HCT116 (cell line): Measurements from ENCODE around the gene SLC41A3. TPM values are rescaled to one million over a fixed set of nuclear protein-coding genes. Genes with fewer than 3 reads are reported as not detected.

Experiments
- ATAC-seq: fragments of 200-7000 bp; cut with Tn5 transposase; 2 replicates; pipeline ENCODE4 v1.9.1; 2020; ENCODE audit warnings: mild to moderate bottlenecking, moderate library complexity
- BruUV-seq: library from RNA; stranded (reverse); fragments of 400-500 nt; replicated peaks from 2 replicates; lab custom pipeline; 2021; lab: Mats Ljungman, UMichigan
- CTCF ChIA-PET: fragments of 300-600 bp; sonication (Branson Sonifier 250); formaldehyde crosslinking; loops from one replicate; lab custom pipeline; 2021; ENCODE audit warnings: antibody characterized with exemption; lab: Charles Lee
- POLR2A ChIA-PET: fragments of 300-600, 350-600 bp; sonication (Branson Sonifier 250); formaldehyde crosslinking; loops from one replicate; lab custom pipeline; 2021; ENCODE audit warnings: antibody characterized with exemption; lab: Charles Lee
- RAD21 ChIA-PET, 2 experiments: fragments of 300-600 bp; sonication (Branson Sonifier 250); formaldehyde crosslinking; loops; one replicate each; lab custom pipeline; 2023; ENCODE audit warnings: low total read pairs in 2 of 2; ENCODE audit not compliant: uncharacterized antibody in 2 of 2, unreplicated experiment in 2 of 2, low non-redundant PET in 1 of 2; lab: Charles Lee
- DNase-seq: peaks from one replicate; pipeline ENCODE4 v3.0.0-alpha.2; 2010; ENCODE audit warnings: low read depth, low spot score
- H2AFZ ChIP-seq: fragments of 200-600 bp; shearing (Covaris generic), sonication (generic); 2 replicates; pipeline ENCODE4 v1.6.1; 2017; ENCODE audit warnings: low read depth, mixed run types, mixed read lengths, antibody characterized with exemption, low read length; ENCODE audit not compliant: poor library complexity, severe bottlenecking
- H3K27ac ChIP-seq: 2 replicates; pipeline ENCODE4 v1.5.1; 2012; ENCODE audit warnings: low read depth, low read length
- H3K27me3 ChIP-seq: fragments of 200-600 bp; sonication (generic); 2 replicates; pipeline ENCODE4 v1.6.1; 2016; ENCODE audit warnings: mixed run types, low read length, mixed read lengths; ENCODE audit not compliant: insufficient read depth
- H3K36me3 ChIP-seq, 2 experiments: fragments of 200-500 bp in 1 of 2; fragments of 200-600 bp in 1 of 2; sonication (Bioruptor generic) in 1 of 2; sonication (generic) in 1 of 2; 2 replicates each; pipeline versions ENCODE4 v1.5.1 to v1.6.1; 2014 to 2016; ENCODE audit warnings: low read length in 2 of 2, inconsistent platforms in 1 of 2, mixed read lengths in 1 of 2, mixed run types in 1 of 2; ENCODE audit not compliant: insufficient read depth in 2 of 2, control insufficient read depth in 1 of 2
- H3K4me1 ChIP-seq, 2 experiments: fragments of 200-600 bp in 1 of 2; sonication (generic) in 1 of 2; 2 replicates each; pipeline versions ENCODE4 v1.5.1 to v1.6.1; 2012 to 2017; ENCODE audit warnings: low read length in 2 of 2, inconsistent platforms in 1 of 2, mild to moderate bottlenecking in 1 of 2, mixed read lengths in 1 of 2, mixed run types in 1 of 2, moderate library complexity in 1 of 2; ENCODE audit not compliant: insufficient read depth in 2 of 2, control insufficient read depth in 1 of 2
- H3K4me2 ChIP-seq: fragments of 200-600 bp; sonication (generic); 2 replicates; pipeline ENCODE4 v1.6.1; 2017; ENCODE audit warnings: mixed run types, low read length, mixed read lengths
- H3K4me3 ChIP-seq, 2 experiments: fragments of 200-600 bp in 1 of 2; sonication (generic) in 1 of 2; replicated peaks in 1 of 2; 2 replicates each; pipeline ENCODE4 v1.5.1; 2011 to 2016; ENCODE audit warnings: low read length in 2 of 2, control low read depth in 1 of 2, low read depth in 1 of 2, mild to moderate bottlenecking in 1 of 2, mixed read lengths in 1 of 2, mixed run types in 1 of 2
- H3K79me2 ChIP-seq: fragments of 200-600 bp; sonication (generic); 2 replicates; pipeline ENCODE4 v1.6.1; 2017; ENCODE audit warnings: mild to moderate bottlenecking, mixed run types, low read length, moderate library complexity, mixed read lengths; ENCODE audit not compliant: insufficient read depth
- H3K9ac ChIP-seq: fragments of 200-600 bp; sonication (generic); 2 replicates; pipeline ENCODE4 v1.6.1; 2016; ENCODE audit warnings: low read length, mixed read lengths
- H3K9me2 ChIP-seq: fragments of 200-600 bp; sonication (generic), shearing (Covaris generic); 2 replicates; pipeline ENCODE4 v1.6.1; 2017; ENCODE audit warnings: mixed run types, mild to moderate bottlenecking, moderate library complexity; ENCODE audit not compliant: insufficient read depth
- H3K9me3 ChIP-seq, 2 experiments: fragments of 200-500 bp in 1 of 2; fragments of 200-600 bp in 1 of 2; sonication (Bioruptor generic) in 1 of 2; sonication (generic) in 1 of 2; 2 replicates each; pipeline ENCODE4 v1.6.1; 2014 to 2017; ENCODE audit warnings: low read length in 2 of 2, mixed read lengths in 2 of 2, inconsistent platforms in 1 of 2, low read depth in 1 of 2, mild to moderate bottlenecking in 1 of 2, mixed run types in 1 of 2, moderate library complexity in 1 of 2; ENCODE audit not compliant: control insufficient read depth in 1 of 2, insufficient read depth in 1 of 2
- H4K20me1 ChIP-seq: fragments of 200-600 bp; sonication (generic), shearing (Covaris generic); 2 replicates; pipeline ENCODE4 v1.6.1; 2017; ENCODE audit warnings: mixed run types, mild to moderate bottlenecking, moderate library complexity; ENCODE audit not compliant: insufficient read depth
- ATF3 ChIP-seq: IDR thresholded peaks from 2 replicates; pipeline ENCODE4 v1.6.1; 2012
- CTCF ChIP-seq, 3 experiments: fragments of 200-600 bp in 1 of 3; sonication (generic) in 1 of 3; IDR thresholded peaks in 2 of 3; conservative IDR thresholded peaks in 1 of 3; 2 replicates each; pipeline ENCODE4 v1.5.1; 2012 to 2017; ENCODE audit warnings: low read depth in 2 of 3, low read length in 2 of 3, antibody characterized with exemption in 1 of 3, borderline replicate concordance in 1 of 3, control low read depth in 1 of 3, mild to moderate bottlenecking in 1 of 3, mixed read lengths in 1 of 3, mixed run types in 1 of 3, moderate library complexity in 1 of 3; ENCODE audit not compliant: insufficient read depth in 1 of 3
- ELF1 ChIP-seq: IDR thresholded peaks from 2 replicates; pipeline ENCODE4 v1.6.1; 2012; ENCODE audit warnings: low read depth, borderline replicate concordance
- EZH2 ChIP-seq: fragments of 200-600 bp; sonication (generic); IDR thresholded peaks from 2 replicates; pipeline ENCODE4 v1.6.1; 2017; ENCODE audit warnings: antibody characterized with exemption, mixed run types
- EZH2phosphoT487 ChIP-seq: fragments of 200-600 bp; IDR thresholded peaks from 2 replicates; pipeline ENCODE4 v1.6.1; 2018; ENCODE audit warnings: antibody characterized with exemption, borderline replicate concordance
- MAX ChIP-seq: IDR thresholded peaks from 2 replicates; pipeline ENCODE4 v1.6.1; 2012
- POLR2AphosphoS5 ChIP-seq: IDR thresholded peaks from 2 replicates; pipeline ENCODE4 v1.6.1; 2011; ENCODE audit warnings: mild to moderate bottlenecking, low read depth, low read length, moderate library complexity
- RAD21 ChIP-seq: IDR thresholded peaks from 2 replicates; pipeline ENCODE4 v1.6.1; 2012; ENCODE audit warnings: low read depth, mild to moderate bottlenecking
- SRF ChIP-seq: IDR thresholded peaks from 2 replicates; pipeline ENCODE4 v1.6.1; 2012; ENCODE audit warnings: low read depth
- YY1 ChIP-seq: IDR thresholded peaks from 2 replicates; pipeline ENCODE4 v1.6.1; 2011; ENCODE audit warnings: low read length, low read depth, moderate library complexity, mild to moderate bottlenecking; ENCODE audit not compliant: insufficient replicate concordance; ENCODE audit errors: extremely low read depth
- ZBTB33 ChIP-seq: IDR thresholded peaks from 2 replicates; pipeline ENCODE4 v1.6.1; 2011; ENCODE audit warnings: mild to moderate bottlenecking, low read length, moderate library complexity; ENCODE audit not compliant: insufficient replicate concordance; ENCODE audit errors: extremely low read depth
- ZFX ChIP-seq: fragments of 450-650 bp; IDR thresholded peaks from 2 replicates; pipeline ENCODE4 v1.6.1; 2017
- ZNF274 ChIP-seq: fragments of 200-500 bp; sonication (Bioruptor generic); IDR thresholded peaks from 2 replicates; pipeline ENCODE4 v1.6.1; 2014; ENCODE audit warnings: mild to moderate bottlenecking, low read depth, low read length, inconsistent platforms
- intact Hi-C: fragments of 100-400 bp; cut with micrococcal nuclease; formaldehyde crosslinking; loops from 2 replicates; pipeline ENCODE4 v1.10.0; 2022
- total RNA-seq: library from RNA; stranded (reverse); gene quantifications from one replicate; pipeline ENCODE4 v1.2.1, GENCODE V29; 2021; ENCODE audit not compliant: unreplicated experiment

SLC41A3 gene
- total RNA-seq, 1 experiment from 2014 or later, result 45.9 TPM

DNA sequence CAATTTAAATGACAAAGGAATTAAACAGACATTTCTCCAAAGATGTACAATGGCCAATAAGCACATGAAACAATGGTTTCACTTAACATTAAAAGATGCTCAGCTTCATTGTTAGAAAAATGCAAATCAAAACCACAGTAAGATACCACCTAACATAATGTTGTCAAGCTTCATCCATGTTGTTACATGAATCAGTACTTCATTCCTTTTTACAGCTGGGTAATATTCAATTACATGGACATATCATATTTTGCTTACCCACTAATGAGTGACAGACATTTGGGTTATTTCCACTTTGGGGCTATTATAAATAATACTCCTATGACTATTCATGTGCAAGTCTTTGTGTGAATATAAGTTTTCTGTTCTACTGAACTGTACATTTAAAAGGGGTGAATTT lies 7.8 kb downstream of the SLC41A3 start:
- Histone ChIP-seq H3K36me3 (no peaks in the 10 kb centered on the region), H3K27me3 (no peaks in the 10 kb centered on the region), H2AFZ (no peak overlapping the region), H3K4me2 (no peak overlapping the region), H3K9ac (no peak overlapping the region), H3K9me2 (no peaks in the 10 kb centered on the region), H3K27ac (no peak overlapping the region), H4K20me1 (no peaks in the 10 kb centered on the region), H3K4me1 (peaks cover 0 to under 1% of the 10 kb centered on the region in 2 experiments; a peak in 3 of 4 replicates), H3K79me2 (peaks cover 7% of the 10 kb centered on the region), H3K4me3 (no peak overlapping the region), H3K9me3 (no peaks in the 10 kb centered on the region)
- TF ChIP-seq ELF1, result no peak
- TF ChIP-seq RAD21, result no peak
- TF ChIP-seq ZBTB33, result no peak
- TF ChIP-seq YY1, result no peak
- no peak for TF ChIP-seq MAX
- TF ChIP-seq SRF, result no peak
- TF ChIP-seq CTCF (IDR thresholded peaks at IDR 0.05 in 2 of 3, conservative IDR thresholded peaks at IDR 0.05 in 1 of 3; ENCODE audit: borderline replicate concordance in 1 of 3, insufficient read depth in 1 of 3, low read depth in 2 of 3, low read length in 2 of 3), result no peak
- no peak for TF ChIP-seq EZH2
- no peak for TF ChIP-seq EZH2phosphoT487
- TF ChIP-seq POLR2AphosphoS5, result no peak
- TF ChIP-seq ATF3, result no peak
- TF ChIP-seq ZNF274, result no peak
- TF ChIP-seq ZFX, result no peak
- ATAC-seq (no peak), DNase-seq (no peak)
- no TSS peak for BruUV-seq
- RAD21 ChIA-PET, result no interaction called here
- POLR2A ChIA-PET, result no interaction called here
- intact Hi-C loops, result no loop called here
- CTCF ChIA-PET, result no interaction called here
